ENCODE measurements around the gene TRMT5.

Gene TRMT5

GRCh38 chr14:60980811-60981632 lies at the start of gene TRMT5, which contains the start of gene SLC38A6:
Gene TRMT5, minus strand, starts transcription at chr14:60981079. Its CDS starts 106 bp downstream, at chr14:60980973.
Gene SLC38A6, plus strand, starts transcription at chr14:60981245. Its CDS starts 33 bp downstream, at chr14:60981278.
- DNase-seq, result peak; percentile 95

GRCh38 chr14:61026526-61026925 lies 45.6 kb upstream of the TRMT5 start:
- no peak for DNase-seq

- DNase-seq, result peak; percentile 85
Observed at GRCh38 chr14:61025251-61026223, 44.7 kb upstream of the TRMT5 start.

GRCh38 chr14:61019537-61019936 lies 38.7 kb upstream of the TRMT5 start:
- no peak for DNase-seq

- DNase-seq, result no peak
Observed at GRCh38 chr14:61003571-61003970, 22.7 kb upstream of the TRMT5 start.

- DNase-seq, result no peak
Observed at GRCh38 chr14:60999536-60999935, 18.7 kb upstream of the TRMT5 start.

- DNase-seq, result no peak
Observed at GRCh38 chr14:60998617-60999016, 17.7 kb upstream of the TRMT5 start.

- DNase-seq, result peak; percentile 92
Observed at GRCh38 chr14:60989599-60989998, 8.7 kb upstream of the TRMT5 start.

- no peak for DNase-seq
Observed at GRCh38 chr14:60986500-60986899, 5.6 kb upstream of the TRMT5 start.

- no peak for DNase-seq
Observed at GRCh38 chr14:60984196-60984595, 3.3 kb upstream of the TRMT5 start.

- peak; percentile 74 for DNase-seq
Observed at GRCh38 chr14:60981633-60982455, 965 bp upstream of the TRMT5 start.

- no peak for DNase-seq
Observed at GRCh38 chr14:60977847-60978246, 3.0 kb downstream of the TRMT5 start.

GRCh38 chr14:60975551-60975950 lies 5.3 kb downstream of the TRMT5 start:
- no peak for DNase-seq

- DNase-seq, result no peak
Observed at GRCh38 chr14:60974090-60974651, 6.7 kb downstream of the TRMT5 start.

GRCh38 chr14:60973070-60973469 lies 7.8 kb downstream of the TRMT5 start:
- no peak for DNase-seq

- no peak for DNase-seq
Observed at GRCh38 chr14:60972295-60972694, 8.6 kb downstream of the TRMT5 start.

GRCh38 chr14:60971271-60971670 lies 9.6 kb downstream of the TRMT5 start:
- DNase-seq, result no peak

- no peak for DNase-seq
Observed at GRCh38 chr14:60970146-60970545, 10.7 kb downstream of the TRMT5 start.

- DNase-seq, result no peak
Observed at GRCh38 chr14:60968671-60969070, 12.2 kb downstream of the TRMT5 start.

GRCh38 chr14:60968099-60968498 lies 12.8 kb downstream of the TRMT5 start:
- no peak for DNase-seq

GRCh38 chr14:60965402-60965801 lies 15.5 kb downstream of the TRMT5 start:
- no peak for DNase-seq

- DNase-seq, result no peak
Observed at GRCh38 chr14:60964904-60965303, 16.0 kb downstream of the TRMT5 start.

Measured in hematopoietic multipotent progenitor cell treated with erythropoietin and hydrocortisone succinate and interleukin-3 and kit ligand, for 6 days (in vitro differentiated cells).